Measurements from ENCODE around the gene P2RY6.
"Not testable (repeated sequence)": the region's sequence is repeated elsewhere in the genome, so short reads cannot be mapped to it uniquely, and the experiment has no call there.

The P2RY6 gene

GRCh38 chr11:73260127-73260457 is 12.0 kb upstream of the P2RY6 start:
- DNase-seq (ENCODE audit: low read depth) = no peak

- no peak for DNase-seq (ENCODE audit: low read depth)
Measured at GRCh38 chr11:73262851-73263495, 9.2 kb upstream of the P2RY6 start.

- DNase-seq (ENCODE audit: low read depth) = no peak
Measured at GRCh38 chr11:73263640-73264039, 8.5 kb upstream of the P2RY6 start.

- DNase-seq (ENCODE audit: low read depth) = no peak
Measured at GRCh38 chr11:73265278-73265810, 6.8 kb upstream of the P2RY6 start.

- DNase-seq (ENCODE audit: low read depth) = no peak
Measured at GRCh38 chr11:73265853-73266645, 6.1 kb upstream of the P2RY6 start.

DNA sequence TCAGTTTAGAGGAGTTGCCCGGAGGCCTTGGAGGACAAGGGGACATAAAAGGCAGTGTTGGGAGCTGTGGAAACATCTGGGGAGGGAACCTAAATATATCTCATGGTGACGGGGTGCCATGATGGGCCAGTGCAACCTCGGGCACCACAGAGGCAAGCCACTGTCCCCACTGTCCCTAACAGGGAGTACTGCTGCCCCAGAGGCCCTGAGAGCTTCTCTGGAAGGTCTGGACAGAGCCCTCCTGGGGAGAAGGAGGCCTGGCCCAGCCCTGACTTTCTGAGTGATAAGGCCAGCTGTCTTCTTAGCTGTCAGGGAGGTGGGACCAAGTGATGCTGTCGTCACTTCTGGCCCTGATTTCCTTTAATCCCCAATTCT is 5.5 kb upstream of the P2RY6 start:
- DNase-seq (ENCODE audit: low read depth) = no peak

- DNase-seq (ENCODE audit: low read depth) = no peak
Measured at GRCh38 chr11:73267122-73267846, 4.9 kb upstream of the P2RY6 start.

DNA sequence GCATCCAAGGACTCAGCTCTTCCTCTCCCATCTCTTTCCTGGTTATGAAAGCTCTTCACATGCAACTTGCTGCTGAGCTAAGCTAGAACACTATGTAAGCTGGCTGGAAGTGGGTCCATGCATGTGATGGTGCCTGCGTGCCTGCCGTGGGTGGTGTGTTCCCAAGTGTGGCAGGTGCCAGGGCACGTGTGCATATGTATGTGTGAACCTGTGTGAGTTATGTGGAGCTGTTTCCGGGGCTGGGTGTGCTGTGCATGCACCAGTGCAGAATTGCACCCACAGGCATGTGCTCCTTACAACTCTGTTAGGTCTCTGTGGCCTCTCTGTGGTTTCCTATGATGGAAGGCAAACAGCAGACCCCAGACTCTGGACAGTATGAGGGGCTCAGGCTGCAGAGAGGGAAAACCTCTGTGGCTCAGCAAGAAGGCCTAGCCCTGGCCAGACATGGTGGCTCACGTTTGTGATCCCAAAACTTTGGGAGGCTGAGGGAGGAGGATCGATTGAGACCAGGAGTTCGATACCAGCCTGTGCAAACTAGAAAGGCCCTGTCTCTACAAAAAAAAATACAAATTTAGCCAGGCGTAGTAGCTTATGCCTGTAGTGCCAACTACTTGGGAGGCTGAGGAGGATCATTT is 4.1 kb upstream of the P2RY6 start:
- no peak for DNase-seq (ENCODE audit: low read depth)

DNA sequence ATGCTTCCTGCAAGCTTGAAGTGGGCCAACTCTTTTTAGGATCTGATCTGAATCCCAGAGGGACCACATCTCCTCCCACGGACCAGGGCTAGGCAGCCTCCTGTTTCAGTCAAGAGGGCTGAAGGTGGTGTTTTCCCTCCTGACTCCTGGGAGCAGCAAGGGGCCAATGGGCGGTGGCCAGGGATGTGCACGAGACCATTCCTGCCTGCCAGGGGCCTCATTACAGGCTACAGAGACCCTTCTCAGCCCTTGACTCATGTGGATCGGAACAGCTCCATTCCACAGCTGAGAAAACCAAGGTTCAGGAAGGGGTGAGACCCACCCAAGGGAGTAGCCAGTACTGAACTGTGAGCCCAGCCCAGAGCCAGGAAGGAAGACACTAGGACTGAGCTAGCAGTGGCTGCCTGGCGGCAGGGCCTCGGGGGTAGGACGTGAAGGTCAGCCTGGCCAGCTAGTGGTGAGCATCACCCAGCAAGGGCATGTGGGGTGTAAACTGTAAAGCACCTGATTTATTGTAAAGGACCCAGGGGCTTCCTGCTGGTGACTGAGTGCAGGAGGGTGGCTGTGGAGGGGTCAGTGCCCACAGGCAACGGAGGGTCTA is 3.4 kb upstream of the P2RY6 start:
- DNase-seq (ENCODE audit: low read depth) = no peak

DNA sequence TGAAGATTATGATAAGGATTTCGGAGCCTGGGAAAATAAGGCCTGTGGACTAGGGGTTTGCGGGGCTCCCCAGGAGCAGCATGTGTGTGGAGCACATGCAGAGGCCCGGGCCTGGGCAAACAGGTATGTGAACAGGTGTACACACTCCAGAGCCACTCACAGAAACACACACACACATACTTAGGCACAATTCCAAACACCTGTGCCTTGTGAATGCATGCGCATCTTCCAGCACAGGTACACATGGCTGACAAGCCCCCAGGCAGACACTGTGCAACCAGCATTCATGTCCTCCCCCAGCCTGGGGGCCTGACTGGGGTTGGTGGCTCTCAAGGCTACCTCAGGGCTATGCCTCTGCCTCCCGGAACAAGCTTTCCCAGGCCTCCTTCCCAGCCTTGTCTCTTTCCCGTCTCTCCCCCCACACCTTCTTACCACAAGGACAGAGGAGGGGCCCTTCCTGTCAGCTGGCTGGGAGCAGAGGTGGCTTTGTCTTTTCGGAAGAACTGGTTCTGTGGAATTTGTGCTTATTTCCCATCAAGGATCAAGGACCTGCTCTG is 2.6 kb upstream of the P2RY6 start:
- DNase-seq (ENCODE audit: low read depth) = no peak

- no peak for DNase-seq (ENCODE audit: low read depth)
Measured at GRCh38 chr11:73270016-73270854, 1.9 kb upstream of the P2RY6 start.

GRCh38 chr11:73270855-73271477 is 1.2 kb upstream of the P2RY6 start:
- no peak for DNase-seq (ENCODE audit: low read depth)

GRCh38 chr11:73271478-73271865 is 666 bp upstream of the P2RY6 start:
- not testable (repeated sequence) for DNase-seq (ENCODE audit: low read depth)

DNA sequence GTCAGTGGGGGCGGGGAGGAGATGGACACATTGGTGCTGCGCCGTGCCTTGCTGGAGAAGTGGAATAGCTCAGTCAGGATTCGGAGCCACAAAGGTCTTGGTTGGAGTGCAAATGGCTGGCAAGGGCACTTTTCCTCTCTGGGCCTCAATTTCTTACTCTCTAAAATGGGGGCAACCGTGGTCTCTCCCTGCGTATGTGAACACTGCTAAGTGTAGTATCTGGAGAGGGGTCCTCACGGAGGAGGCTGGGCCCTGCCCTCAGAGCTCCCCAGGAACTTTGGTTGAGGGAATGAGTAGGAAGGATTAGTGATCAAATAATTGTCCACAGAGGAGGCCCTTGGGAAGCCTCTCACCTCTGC is 521 bp downstream of the P2RY6 start:
- no peak for DNase-seq (ENCODE audit: low read depth)

DNA sequence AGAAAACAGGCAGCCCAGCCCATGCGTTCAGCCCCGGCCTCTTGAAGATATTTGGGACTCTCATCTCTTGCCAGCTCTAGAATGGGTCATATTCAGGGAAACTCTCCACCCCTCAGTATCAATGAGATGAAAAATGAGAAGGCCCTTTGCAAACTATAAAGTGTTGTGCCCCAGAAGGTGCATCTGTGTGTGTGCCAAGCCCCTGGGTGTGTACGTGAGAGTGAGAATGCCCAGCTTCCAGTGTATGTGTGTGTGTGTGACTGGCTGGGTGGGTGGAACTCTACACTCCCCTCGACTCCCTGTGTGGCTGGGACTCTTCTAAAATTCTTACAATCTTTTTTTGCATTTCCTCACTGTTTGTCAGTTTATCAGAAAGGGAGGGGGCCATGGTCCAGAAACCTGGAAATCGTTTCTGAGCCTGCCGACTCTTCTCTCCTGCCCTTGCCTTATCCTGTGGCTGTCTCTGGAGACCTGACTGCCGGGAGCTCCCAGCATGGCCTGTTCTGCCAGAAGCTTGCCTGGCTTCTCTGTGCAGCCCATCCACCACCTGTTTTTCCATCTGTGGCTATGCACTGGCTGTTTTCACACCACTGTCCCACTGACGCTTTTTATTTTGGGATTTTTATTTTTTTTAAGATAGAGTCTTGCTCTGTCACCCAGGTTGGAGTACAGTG is 1.2 kb downstream of the P2RY6 start:
- DNase-seq (ENCODE audit: low read depth) = no peak

GRCh38 chr11:73274191-73274590 is 2.1 kb downstream of the P2RY6 start:
- DNase-seq (ENCODE audit: low read depth) = not testable (repeated sequence)

GRCh38 chr11:73274722-73275380 is 2.7 kb downstream of the P2RY6 start:
- no peak for DNase-seq (ENCODE audit: low read depth)

GRCh38 chr11:73275381-73275750 is 3.2 kb downstream of the P2RY6 start:
- DNase-seq (ENCODE audit: low read depth) = no peak

GRCh38 chr11:73277467-73277866 is 5.3 kb downstream of the P2RY6 start:
- DNase-seq (ENCODE audit: low read depth) = no peak

Measured in non-pigmented ciliary epithelial cell (primary cell).